ENCODE data around the gene CCDC12.

Gene CCDC12

GRCh38 chr3:46899151-46900006, 77.2 kb downstream of the CCDC12 start:
- no peak overlapping the region for H3K27ac ChIP-seq

GRCh38 chr3:46898321-46899150, 78.0 kb downstream of the CCDC12 start:
- TF ChIP-seq CTCF (conservative IDR thresholded peaks at IDR 0.05): no peak
- H3K27ac ChIP-seq: no peak overlapping the region

More at GRCh38 chr3:46899151-46900006, 77.2 kb downstream of the CCDC12 start:
- TF ChIP-seq CTCF (conservative IDR thresholded peaks at IDR 0.05): no peak

- no peak for TF ChIP-seq CTCF (conservative IDR thresholded peaks at IDR 0.05)
Observed at GRCh38 chr3:46897829-46898320, 78.7 kb downstream of the CCDC12 start.

GRCh38 chr3:46897031-46897430, 79.5 kb downstream of the CCDC12 start:
- no peak overlapping the region for H3K27ac ChIP-seq
- no peak for TF ChIP-seq CTCF (conservative IDR thresholded peaks at IDR 0.05)

More at GRCh38 chr3:46897829-46898320, 78.7 kb downstream of the CCDC12 start:
- no peak overlapping the region for H3K27ac ChIP-seq

GRCh38 chr3:46896386-46896785, 80.2 kb downstream of the CCDC12 start:
- TF ChIP-seq CTCF (conservative IDR thresholded peaks at IDR 0.05): no peak
- no peak overlapping the region for H3K27ac ChIP-seq

GRCh38 chr3:46895761-46896160, 80.8 kb downstream of the CCDC12 start:
- no peak for TF ChIP-seq CTCF (conservative IDR thresholded peaks at IDR 0.05)
- no peak overlapping the region for H3K27ac ChIP-seq

GRCh38 chr3:46895204-46895660, 81.3 kb downstream of the CCDC12 start:
- TF ChIP-seq CTCF (conservative IDR thresholded peaks at IDR 0.05): peak; percentile 95
- no peak overlapping the region for H3K27ac ChIP-seq
